Measurements from ENCODE around the gene ACADVL.

ACADVL gene

DNA sequence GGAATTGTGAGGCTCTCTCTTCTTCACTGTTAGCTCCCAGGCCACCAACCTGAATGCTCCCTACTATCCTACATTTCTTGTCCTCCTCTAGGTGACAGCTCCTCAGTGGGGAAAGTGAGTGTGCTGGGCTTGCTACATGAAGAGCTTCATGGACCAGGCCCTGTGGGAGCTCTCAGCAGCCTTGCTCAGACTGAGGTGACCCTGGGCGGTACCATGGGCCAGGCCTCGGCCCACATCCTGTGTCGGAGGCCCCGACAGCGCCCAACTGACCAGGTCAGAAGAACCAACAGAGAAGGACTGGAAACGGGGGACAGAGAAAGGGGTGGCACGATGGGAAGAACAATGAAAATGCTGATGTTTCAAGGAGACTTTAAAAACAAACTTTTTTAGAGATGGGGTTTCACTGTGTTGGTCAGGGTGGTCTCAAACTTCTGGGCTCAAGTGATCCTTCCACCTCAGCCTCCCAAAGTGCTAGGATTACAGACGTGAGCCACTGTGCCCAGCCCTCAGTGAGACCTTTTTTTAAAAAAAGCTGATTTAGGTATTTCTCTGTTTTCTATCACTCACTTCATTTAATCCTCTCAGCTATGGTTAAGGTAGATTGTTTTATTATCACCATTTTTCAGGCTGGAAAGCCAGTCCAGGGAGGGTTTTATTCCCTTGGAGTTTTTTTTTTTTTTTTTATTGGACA lies 37.2 kb downstream of the ACADVL start:
- TF ChIP-seq GATA2 (IDR thresholded peaks at IDR 0.05; ENCODE audit: low read depth, low read length), result no peak
- TF ChIP-seq GATA3 (IDR thresholded peaks at IDR 0.05; ENCODE audit: low read depth, low read length), result no peak

DNA sequence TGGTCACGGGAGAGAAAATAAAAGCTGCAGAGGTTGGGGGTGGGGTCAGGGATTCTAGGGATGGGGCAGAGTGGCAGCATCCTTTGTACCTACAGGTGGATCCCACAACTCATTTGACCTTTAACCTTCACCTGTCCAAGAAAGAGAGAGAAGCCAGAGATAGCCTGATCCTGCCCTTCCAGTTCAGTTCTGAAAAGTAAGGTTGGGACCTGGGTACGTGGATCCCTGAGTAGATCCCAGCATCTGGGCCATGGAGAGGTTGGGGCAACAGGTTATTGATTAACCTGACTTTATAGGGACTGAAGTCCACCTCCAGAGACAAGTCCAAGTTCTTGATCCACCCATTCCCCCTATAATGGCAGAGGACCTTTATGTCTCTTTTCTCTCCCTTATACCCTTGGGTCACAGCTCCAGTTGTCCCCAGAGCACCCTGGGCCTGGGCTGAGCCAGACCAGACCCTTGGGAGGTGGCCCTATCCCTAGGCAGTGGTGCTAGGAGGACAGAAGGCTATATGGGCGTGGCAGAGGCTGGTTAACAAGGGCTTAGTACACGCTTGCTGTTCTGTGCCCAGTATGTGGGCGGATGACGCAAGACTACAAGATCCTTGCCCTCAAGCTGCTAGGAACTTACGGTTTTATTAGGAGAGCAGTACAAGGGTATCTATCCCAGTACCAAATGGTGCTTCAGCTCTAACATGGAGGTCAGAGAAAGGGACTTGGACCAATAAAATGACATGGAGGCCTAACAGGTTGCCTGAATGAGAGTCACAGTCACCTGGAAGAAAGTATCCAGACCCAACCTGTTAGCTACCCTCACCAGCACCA lies 39.2 kb downstream of the ACADVL start:
- TF ChIP-seq GATA2 (IDR thresholded peaks at IDR 0.05; ENCODE audit: low read depth, low read length), result no peak
- no peak for TF ChIP-seq GATA3 (IDR thresholded peaks at IDR 0.05; ENCODE audit: low read depth, low read length)

DNA sequence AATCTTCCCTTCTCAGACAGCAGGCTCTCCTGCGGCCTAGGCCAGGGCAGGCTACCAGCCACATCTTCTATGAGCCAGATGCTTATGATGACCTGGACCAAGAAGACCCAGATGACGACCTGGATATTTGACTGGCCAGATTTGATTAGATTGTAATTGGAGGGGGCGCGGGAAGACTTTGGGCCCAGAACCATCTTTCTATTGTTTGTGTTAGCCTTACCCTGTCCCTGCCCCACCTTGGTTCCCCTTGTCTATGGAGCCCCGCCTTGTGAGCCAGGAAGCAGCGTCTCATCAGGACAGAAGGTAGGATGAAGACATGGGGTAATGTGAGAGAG lies 39.8 kb downstream of the ACADVL start:
- no peak for TF ChIP-seq GATA3 (IDR thresholded peaks at IDR 0.05; ENCODE audit: low read depth, low read length)
- TF ChIP-seq GATA2 (IDR thresholded peaks at IDR 0.05; ENCODE audit: low read depth, low read length), result no peak

DNA sequence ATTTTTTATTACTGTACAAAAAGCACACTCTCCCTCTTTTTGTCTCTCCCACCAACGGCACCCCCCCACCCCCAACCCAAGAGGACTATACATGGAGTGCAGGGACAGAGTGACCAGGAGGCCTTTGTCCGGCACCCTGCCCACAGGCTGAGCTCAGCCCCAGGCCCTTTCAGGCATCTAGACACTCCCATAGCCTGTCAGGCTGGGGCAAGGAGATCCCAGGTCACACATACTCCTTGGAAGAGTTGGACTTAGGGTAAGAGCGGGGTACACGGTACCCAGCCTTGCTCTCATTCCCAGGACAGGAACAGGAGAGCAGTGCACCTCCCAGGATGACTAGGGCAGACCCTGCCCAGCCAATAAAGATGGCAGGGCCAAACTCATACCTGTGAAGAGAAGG lies 40.4 kb downstream of the ACADVL start:
- TF ChIP-seq GATA2 (IDR thresholded peaks at IDR 0.05; ENCODE audit: low read depth, low read length) (no peak), GATA3 (IDR thresholded peaks at IDR 0.05; ENCODE audit: low read depth, low read length) (no peak)

DNA sequence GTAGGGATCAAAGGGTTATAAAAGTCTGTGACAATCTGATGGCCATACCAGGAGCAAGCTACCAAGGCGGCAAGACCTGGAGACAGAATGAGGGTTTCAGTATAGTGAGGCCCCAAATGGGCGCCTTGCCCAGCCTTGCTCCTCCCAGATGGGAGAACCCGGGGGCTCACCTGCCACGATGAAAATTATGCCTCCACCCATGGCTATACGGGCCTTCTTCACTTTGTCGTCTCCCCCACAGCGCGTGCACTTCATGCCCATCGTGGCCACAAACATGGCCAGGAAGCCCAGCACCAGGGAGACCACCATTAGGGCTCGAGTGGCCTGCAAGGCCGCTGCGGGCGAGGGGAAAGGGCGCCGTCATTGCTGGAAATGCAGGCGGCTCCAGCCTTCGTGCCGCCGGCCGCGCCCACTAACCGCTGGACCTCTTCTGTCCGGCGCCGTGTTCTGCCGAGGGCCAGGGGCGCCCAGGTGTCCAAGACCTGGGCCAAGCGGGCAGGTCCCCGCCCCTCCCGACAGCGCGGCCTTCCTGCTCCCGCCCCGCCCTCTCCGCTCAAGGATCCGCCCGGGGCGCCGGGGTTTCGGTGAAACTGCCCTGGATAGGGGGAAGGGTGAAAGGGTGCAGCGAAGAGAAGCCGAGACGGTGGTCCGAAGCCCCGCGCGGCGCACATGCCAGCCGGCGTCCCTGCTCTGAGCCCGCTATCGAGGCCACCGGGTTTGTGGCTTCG lies 41.1 kb downstream of the ACADVL start:
- TF ChIP-seq GATA3 (IDR thresholded peaks at IDR 0.05; ENCODE audit: low read depth, low read length) (no peak), GATA2 (IDR thresholded peaks at IDR 0.05; ENCODE audit: low read depth, low read length) (no peak)

DNA sequence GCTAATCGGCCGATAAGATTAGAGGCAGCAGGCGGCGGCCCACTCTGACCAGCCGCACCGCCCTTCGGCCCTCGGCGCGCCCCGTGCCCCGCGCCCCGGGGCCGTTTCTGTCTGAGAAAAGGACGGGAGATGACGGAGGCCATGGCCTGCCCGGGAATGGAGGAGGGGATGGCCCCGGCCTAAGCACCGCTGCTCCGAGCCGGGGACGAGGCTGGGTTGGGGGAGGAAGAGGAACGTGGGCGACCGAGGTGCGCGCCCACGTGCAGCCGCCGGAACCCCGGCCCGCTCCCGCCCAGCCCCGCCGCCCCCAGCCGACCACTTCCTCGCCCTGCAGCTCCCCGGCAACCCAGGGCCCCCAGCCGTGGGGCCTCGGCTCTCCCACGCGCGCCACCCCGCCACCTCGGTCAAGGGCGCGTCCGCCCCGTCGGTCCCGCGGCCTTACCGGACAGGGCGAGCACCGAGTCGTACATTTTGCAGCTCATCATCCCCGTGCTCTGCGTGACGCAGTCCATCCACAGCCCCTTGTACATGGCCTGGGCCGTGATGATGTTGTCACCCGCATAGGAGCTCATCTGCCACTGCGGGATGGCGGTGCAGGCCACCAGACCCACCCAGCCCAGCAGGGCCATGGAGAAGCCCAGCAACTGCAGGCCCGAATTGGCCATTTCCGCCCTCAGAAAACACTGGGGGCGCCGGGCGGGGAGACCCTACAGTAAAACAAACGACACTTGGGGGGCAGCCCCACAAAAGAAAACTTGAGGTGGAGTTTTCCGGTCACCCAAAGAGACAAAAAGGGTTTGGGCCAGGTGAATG lies 41.8 kb downstream of the ACADVL start:
- TF ChIP-seq GATA3 (IDR thresholded peaks at IDR 0.05; ENCODE audit: low read depth, low read length) (no peak), GATA2 (IDR thresholded peaks at IDR 0.05; ENCODE audit: low read depth, low read length) (no peak)

DNA sequence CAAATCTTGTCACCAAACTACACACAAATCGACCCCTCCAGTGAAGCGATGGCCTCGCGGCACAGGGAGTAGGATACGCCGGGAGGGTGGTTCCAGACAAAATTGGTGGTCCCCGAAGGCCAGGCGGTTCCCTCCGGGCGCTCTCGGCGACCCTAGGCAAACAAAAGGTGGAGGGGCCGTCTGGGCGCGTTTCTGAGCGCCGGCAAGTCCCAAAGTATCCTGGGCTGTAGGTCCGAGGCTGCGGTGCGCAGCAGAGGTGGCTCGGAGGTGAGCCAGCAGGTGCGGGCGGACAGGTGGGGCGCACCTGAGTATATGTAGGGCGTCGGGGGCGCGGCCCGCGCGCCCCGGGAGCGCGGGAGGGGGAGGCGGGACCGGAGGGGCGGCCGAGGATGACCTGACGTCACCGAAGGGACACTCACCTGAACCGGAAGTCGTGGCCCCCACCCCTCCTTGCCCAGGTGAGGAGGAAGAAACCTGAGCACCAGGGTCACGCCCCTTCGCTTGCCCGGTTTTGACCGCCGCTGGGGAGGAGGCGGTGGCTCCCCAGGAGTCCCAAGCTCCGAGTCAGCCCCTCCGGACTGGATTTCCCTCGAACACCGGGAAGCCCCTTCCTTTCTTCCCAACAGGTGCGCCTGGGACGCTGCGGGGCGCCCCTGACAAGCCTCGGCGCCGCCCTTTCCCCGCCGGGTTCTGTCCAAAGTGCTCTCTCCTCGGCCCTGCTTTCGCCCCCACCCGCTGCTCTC lies 42.6 kb downstream of the ACADVL start, which contains the start of gene CLDN7:
Gene CLDN7 (minus strand): TSS at position 287 of the 743 bp plus-strand sequence. CDS start 435 bp downstream, outside the sequence.
- TF ChIP-seq GATA2 (IDR thresholded peaks at IDR 0.05; ENCODE audit: low read depth, low read length) (no peak), GATA3 (IDR thresholded peaks at IDR 0.05; ENCODE audit: low read depth, low read length) (no peak)

DNA sequence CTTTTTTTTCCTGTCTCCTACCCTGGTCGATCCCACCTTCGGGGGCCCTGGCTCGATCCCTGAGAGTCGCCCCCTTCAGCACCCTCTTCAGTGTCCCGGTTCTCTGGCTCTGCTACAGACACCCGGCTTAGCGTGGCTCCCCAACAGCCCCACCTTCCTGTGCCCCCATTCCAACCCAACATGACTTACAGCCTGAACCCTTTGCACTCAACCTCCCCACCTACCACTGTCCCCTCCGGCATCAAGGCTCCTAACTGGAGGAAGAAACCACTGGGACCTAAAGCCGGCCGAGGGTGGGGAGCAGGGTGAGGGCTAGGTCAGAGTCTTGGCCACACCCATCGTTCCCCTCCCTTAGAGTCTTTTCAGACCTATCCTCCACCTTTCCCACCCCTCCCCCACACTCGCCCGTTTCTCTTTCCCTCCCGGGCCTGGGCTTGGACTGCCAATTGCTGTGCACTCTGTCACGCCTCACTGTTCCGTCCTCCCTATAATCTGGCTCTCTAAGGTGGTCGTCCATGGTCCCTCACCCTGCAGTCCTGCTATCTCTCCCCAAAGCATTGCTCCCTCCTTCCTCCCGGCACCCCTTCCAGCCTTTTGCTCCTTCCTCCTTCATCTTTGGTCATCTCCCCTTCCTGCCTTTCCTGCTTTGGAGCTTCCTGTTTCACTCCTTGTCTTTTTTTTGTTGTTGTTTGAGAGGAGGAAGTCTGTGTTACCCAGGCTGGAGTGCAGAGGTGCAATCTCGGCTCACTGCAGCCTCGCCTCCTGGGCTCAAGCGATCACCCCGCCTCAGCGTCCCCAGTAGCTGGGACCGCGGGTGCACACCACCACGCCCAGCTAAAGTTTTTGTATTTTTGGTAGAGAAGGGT lies 43.4 kb downstream of the ACADVL start:
- TF ChIP-seq GATA2 (IDR thresholded peaks at IDR 0.05; ENCODE audit: low read depth, low read length), result no peak
- TF ChIP-seq GATA3 (IDR thresholded peaks at IDR 0.05; ENCODE audit: low read depth, low read length), result no peak

DNA sequence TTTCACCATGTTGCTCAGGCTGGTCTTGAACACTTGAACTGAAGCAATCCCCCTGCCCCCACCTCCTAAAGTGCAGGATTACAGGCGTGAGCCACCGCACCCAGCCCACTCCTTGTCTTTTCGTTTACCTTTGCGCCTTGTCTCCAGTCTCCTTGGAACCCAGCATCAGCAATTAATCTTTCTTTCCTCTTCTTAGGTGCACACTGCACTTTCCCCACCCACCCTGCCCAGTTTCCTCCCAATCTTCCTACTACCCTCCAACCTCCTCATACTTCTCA lies 44.0 kb downstream of the ACADVL start:
- TF ChIP-seq GATA3 (IDR thresholded peaks at IDR 0.05; ENCODE audit: low read depth, low read length), result no peak
- no peak for TF ChIP-seq GATA2 (IDR thresholded peaks at IDR 0.05; ENCODE audit: low read depth, low read length)

DNA sequence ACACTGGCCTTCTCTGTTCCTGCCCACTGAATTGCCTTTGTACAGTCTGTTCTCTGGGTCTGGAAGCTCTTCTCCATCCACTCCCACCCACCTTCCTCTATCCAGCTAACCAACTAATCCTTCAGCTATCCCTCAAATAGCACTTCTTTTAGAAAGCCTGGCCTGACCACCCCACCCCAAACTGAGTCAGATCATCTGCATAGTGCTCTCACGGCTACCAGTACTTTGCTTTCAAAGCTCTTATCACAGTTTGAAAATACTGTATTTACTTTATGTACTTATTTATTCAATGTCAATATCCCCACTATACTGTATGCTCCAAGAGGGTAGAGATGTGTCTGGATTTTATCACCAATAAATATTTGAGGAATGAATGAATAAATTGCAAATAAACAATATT lies 47.0 kb downstream of the ACADVL start:
- TF ChIP-seq GATA3 (IDR thresholded peaks at IDR 0.05; ENCODE audit: low read depth, low read length), result no peak
- TF ChIP-seq GATA2 (IDR thresholded peaks at IDR 0.05; ENCODE audit: low read depth, low read length), result no peak

Data from SH-SY5Y (cell line).